OCI-LY7 (cell line): Measurements from ENCODE around the gene NTSR1. TPM values are rescaled to one million over a fixed set of nuclear protein-coding genes. Genes with fewer than 3 reads are reported as not detected.

Experiments used
- BruUV-seq: library from RNA; stranded (reverse); fragments of 400-500 nt; replicated peaks from 2 replicates; lab custom pipeline; 2021; lab: Mats Ljungman, UMichigan
- CTCF ChIA-PET: fragments of 300-600 bp; sonication (Branson Sonifier 250); formaldehyde crosslinking; loops from one replicate; lab custom pipeline; 2022; ENCODE audit warnings: antibody characterized with exemption; ENCODE audit not compliant: unreplicated experiment; lab: Charles Lee
- POLR2A ChIA-PET: fragments of 300-600 bp; sonication (Branson Sonifier 250); formaldehyde crosslinking; loops from one replicate; lab custom pipeline; 2022; ENCODE audit warnings: antibody characterized with exemption; lab: Charles Lee
- DNase-seq: peaks from one replicate; pipeline ENCODE4 v3.0.0-alpha.2; 2015; ENCODE audit warnings: low spot score
- H2AFZ ChIP-seq: fragments of 200-600 bp; sonication (generic), shearing (Covaris generic); 2 replicates; pipeline ENCODE4 v1.6.1; 2014; ENCODE audit warnings: mild to moderate bottlenecking, antibody characterized with exemption, low read length, moderate library complexity
- H3K27ac ChIP-seq: fragments of 200-600 bp; sonication (generic); 2 replicates; pipeline ENCODE4 v1.5.1; 2014; ENCODE audit warnings: mixed run types, low read depth, mild to moderate bottlenecking, moderate library complexity, low read length, inconsistent platforms; ENCODE audit not compliant: poor library complexity, severe bottlenecking
- H3K36me3 ChIP-seq: fragments of 200-600 bp; sonication (generic); 2 replicates; pipeline ENCODE4 v1.6.1; 2014; ENCODE audit warnings: mild to moderate bottlenecking, antibody characterized with exemption, low read length, moderate library complexity, mixed read lengths; ENCODE audit not compliant: insufficient read depth
- H3K4me1 ChIP-seq: fragments of 200-600 bp; sonication (generic); 2 replicates; pipeline ENCODE4 v1.5.1; 2014; ENCODE audit warnings: mild to moderate bottlenecking, low read length; ENCODE audit not compliant: insufficient read depth, poor library complexity, severe bottlenecking
- H3K4me2 ChIP-seq: fragments of 200-600 bp; sonication (generic); 2 replicates; pipeline ENCODE4 v1.6.1; 2014; ENCODE audit warnings: mild to moderate bottlenecking, low read length
- H3K4me3 ChIP-seq: fragments of 200-600 bp; sonication (generic); 2 replicates; pipeline ENCODE4 v1.5.1; 2014; ENCODE audit warnings: mild to moderate bottlenecking, low read depth, low read length; ENCODE audit not compliant: poor library complexity, severe bottlenecking
- H3K79me2 ChIP-seq: fragments of 200-600 bp; sonication (generic); 2 replicates; pipeline ENCODE4 v1.6.1; 2016; ENCODE audit warnings: low read depth, mild to moderate bottlenecking, low read length, moderate library complexity, mixed read lengths; ENCODE audit not compliant: insufficient read depth
- H3K9me2 ChIP-seq: fragments of 200-600 bp; sonication (generic); 2 replicates; pipeline ENCODE4 v1.6.1; 2016; ENCODE audit warnings: mild to moderate bottlenecking, low read length, mixed read lengths; ENCODE audit not compliant: insufficient read depth
- H3K9me3 ChIP-seq: fragments of 200-600 bp; sonication (generic); 2 replicates; pipeline ENCODE4 v1.6.1; 2014; ENCODE audit warnings: mild to moderate bottlenecking, mixed run types, low read length, mixed read lengths
- H4K20me1 ChIP-seq: fragments of 200-600 bp; sonication (generic); 2 replicates; pipeline ENCODE4 v1.6.1; 2014; ENCODE audit warnings: mild to moderate bottlenecking, antibody characterized with exemption, low read length, moderate library complexity, mixed read lengths; ENCODE audit not compliant: insufficient read depth
- EZH2phosphoT487 ChIP-seq: fragments of 200-600 bp; sonication (generic); IDR thresholded peaks from 2 replicates; pipeline ENCODE4 v1.6.1; 2018; ENCODE audit warnings: low read depth, borderline replicate concordance, mild to moderate bottlenecking, mixed run types, antibody characterized with exemption, low read length, moderate library complexity, mixed read lengths
- intact Hi-C: fragments of 100-400 bp; cut with micrococcal nuclease; formaldehyde crosslinking; loops from one replicate; pipeline ENCODE4 v1.10.0; 2022; ENCODE audit not compliant: unreplicated experiment
- total RNA-seq, 2 experiments: library from RNA; depleted of rRNA in 1 of 2; stranded (reverse); fragments of >200 nt in 1 of 2; shearing (Covaris generic) in 1 of 2; gene quantifications; 2 replicates each; pipeline ENCODE4 v1.2.3, GENCODE V29; 2014 to 2022
- TF ChIP-seq, protein P1 (sequence below): fragments of 200-600 bp; sonication (generic); conservative IDR thresholded peaks from 2 replicates; pipeline ENCODE4 v1.5.1; 2014; ENCODE audit warnings: mild to moderate bottlenecking, antibody characterized with exemption, low read length, moderate library complexity, mixed read lengths

Gene NTSR1
- total RNA-seq, 2 experiments from 2014 or later: not detected

DNA sequence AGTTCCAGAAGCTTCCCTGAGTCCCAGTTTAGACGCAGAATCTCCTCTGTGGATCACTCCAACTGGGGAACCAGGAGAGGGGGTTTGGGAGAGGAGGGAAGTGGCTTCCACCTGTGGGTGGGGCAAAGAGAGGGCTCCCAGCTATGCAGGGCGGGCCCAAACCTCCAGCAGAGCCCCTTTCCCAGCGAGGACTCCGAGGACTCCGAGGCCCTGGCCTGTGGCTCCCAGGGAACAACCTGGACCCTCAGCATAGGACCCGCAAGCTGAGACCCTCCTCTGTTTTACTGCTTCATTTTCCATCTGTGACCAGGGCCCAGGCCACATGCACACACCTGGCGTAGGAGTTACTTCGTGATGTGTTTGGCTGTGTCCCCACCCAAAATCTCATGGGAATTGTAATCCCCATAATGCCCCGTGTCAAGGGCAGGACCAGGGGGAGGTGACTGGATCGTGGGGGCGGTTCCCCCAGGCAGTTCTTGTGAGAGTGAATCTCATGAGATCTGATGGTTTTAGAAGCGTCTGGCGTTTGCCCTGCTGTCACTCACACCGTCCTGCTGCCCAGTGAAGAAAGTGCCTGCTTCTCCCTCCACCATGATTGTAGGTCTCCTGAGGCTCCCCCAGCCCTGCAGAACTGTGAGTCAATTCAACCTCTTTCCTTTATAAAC, 27.9 kb downstream of the NTSR1 start:
- intact Hi-C loops: no loop called here
- no peak overlapping the region for H2AFZ ChIP-seq
- no peak for DNase-seq
- POLR2A ChIA-PET: interaction anchor here (0.7 kb wide), 1 partner anchor 57 kb away, joined by 3 read pairs; no protein-coding TSS in a partner anchor
- H3K4me1 ChIP-seq: no peaks in the 10 kb centered on the region
- H3K4me3 ChIP-seq: no peak overlapping the region
- H3K27ac ChIP-seq: no peak overlapping the region
- no peaks in the 10 kb centered on the region for H3K9me3 ChIP-seq
- no peaks in the 10 kb centered on the region for H4K20me1 ChIP-seq
- TF ChIP-seq, protein P1, sequence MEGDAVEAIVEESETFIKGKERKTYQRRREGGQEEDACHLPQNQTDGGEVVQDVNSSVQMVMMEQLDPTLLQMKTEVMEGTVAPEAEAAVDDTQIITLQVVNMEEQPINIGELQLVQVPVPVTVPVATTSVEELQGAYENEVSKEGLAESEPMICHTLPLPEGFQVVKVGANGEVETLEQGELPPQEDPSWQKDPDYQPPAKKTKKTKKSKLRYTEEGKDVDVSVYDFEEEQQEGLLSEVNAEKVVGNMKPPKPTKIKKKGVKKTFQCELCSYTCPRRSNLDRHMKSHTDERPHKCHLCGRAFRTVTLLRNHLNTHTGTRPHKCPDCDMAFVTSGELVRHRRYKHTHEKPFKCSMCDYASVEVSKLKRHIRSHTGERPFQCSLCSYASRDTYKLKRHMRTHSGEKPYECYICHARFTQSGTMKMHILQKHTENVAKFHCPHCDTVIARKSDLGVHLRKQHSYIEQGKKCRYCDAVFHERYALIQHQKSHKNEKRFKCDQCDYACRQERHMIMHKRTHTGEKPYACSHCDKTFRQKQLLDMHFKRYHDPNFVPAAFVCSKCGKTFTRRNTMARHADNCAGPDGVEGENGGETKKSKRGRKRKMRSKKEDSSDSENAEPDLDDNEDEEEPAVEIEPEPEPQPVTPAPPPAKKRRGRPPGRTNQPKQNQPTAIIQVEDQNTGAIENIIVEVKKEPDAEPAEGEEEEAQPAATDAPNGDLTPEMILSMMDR: no peak
- no peak for TF ChIP-seq EZH2phosphoT487
- H3K36me3 ChIP-seq: no peaks in the 10 kb centered on the region
- CTCF ChIA-PET: no interaction called here
- no peaks in the 10 kb centered on the region for H3K79me2 ChIP-seq
- no TSS peak for BruUV-seq
- no peaks in the 10 kb centered on the region for H3K9me2 ChIP-seq
- H3K4me2 ChIP-seq: no peak overlapping the region

DNA sequence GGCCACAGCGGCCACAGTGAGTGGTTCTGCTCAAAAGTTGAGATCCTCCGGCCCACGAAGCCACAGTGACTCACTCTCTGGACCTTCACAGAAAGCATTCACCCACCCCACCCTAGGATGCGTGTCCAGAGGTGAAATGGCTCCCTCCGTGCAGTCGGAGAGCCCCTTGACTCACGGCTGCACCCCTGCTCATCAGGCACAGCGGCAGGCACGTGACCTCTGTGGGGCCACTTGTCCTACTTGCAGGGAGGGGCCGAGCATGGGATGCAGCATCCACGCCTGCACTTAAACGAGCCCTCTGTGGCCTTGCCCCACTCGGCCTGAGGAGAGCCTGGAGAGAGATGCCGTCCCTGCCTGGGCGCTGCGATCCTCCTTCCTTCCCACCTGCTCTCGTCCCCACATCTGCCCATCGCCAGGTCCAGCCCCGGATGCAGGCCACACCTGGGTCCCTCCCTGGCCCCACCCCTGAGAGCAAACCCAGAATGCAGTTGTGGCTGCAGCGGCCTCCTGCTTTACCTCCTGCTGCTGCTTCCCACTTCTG, 28.7 kb downstream of the NTSR1 start:
- H4K20me1 ChIP-seq: no peaks in the 10 kb centered on the region
- no peaks in the 10 kb centered on the region for H3K36me3 ChIP-seq
- no peaks in the 10 kb centered on the region for H3K79me2 ChIP-seq
- H3K4me3 ChIP-seq: no peak overlapping the region
- no TSS peak for BruUV-seq
- ChIA-PET CTCF (no interaction called here), POLR2A (no interaction called here)
- intact Hi-C loops: no loop called here
- H3K4me1 ChIP-seq: no peaks in the 10 kb centered on the region
- H3K9me2 ChIP-seq: no peaks in the 10 kb centered on the region
- H3K27ac ChIP-seq: no peak overlapping the region
- no peak overlapping the region for H3K4me2 ChIP-seq
- no peak overlapping the region for H2AFZ ChIP-seq
- H3K9me3 ChIP-seq: no peaks in the 10 kb centered on the region
- TF ChIP-seq, protein P1: no peak
- TF ChIP-seq EZH2phosphoT487: no peak
- no peak for DNase-seq
